GM12891 (cell line): Measurements from ENCODE around the gene YY1.
"Not testable (repeated sequence)": the region's sequence is repeated elsewhere in the genome, so short reads cannot be mapped to it uniquely, and the experiment has no call there.

ENCODE experiments used
- DNase-seq: peaks from one replicate; pipeline ENCODE4 v3.0.0; 2011; ENCODE audit warnings: low spot score; ENCODE audit not compliant: insufficient read length
- FAIRE-seq: peaks from 2 replicates; lab custom pipeline; 2011; peaks lifted over from hg19 to GRCh38; lab: Jason Lieb, UNC
- PAX5 ChIP-seq: IDR thresholded peaks from 2 replicates; pipeline ENCODE4 v1.6.1; 2011; ENCODE audit warnings: low read length, moderate library complexity, mild to moderate bottlenecking; ENCODE audit not compliant: insufficient read depth, severe bottlenecking
- POLR2A ChIP-seq: IDR thresholded peaks from 2 replicates; pipeline ENCODE4 v1.6.1; 2011; ENCODE audit warnings: low read depth, low read length, control low read depth
- POLR2AphosphoS5 ChIP-seq: IDR thresholded peaks from 2 replicates; pipeline ENCODE4 v1.6.1; 2011; ENCODE audit warnings: low read depth, low read length, control low read depth
- POU2F2 ChIP-seq: IDR thresholded peaks from 2 replicates; pipeline ENCODE4 v1.6.1; 2011; ENCODE audit warnings: low read depth, mild to moderate bottlenecking, control low read depth, low read length, moderate library complexity
- SPI1 ChIP-seq: IDR thresholded peaks from 2 replicates; pipeline ENCODE4 v1.6.1; 2011; ENCODE audit warnings: low read depth, low read length, control low read depth
- TAF1 ChIP-seq: IDR thresholded peaks from 2 replicates; pipeline ENCODE4 v1.6.1; 2011; ENCODE audit warnings: low read depth, low read length, control low read depth

YY1 gene

GRCh38 chr14:100201701-100202100 is 37.2 kb upstream of the YY1 start:
- DNase-seq (no peak), FAIRE-seq (no peak)
- no peak for TF ChIP-seq POLR2A
- TF ChIP-seq POU2F2, result no peak
- no peak for TF ChIP-seq TAF1
- no peak for TF ChIP-seq SPI1
- no peak for TF ChIP-seq PAX5
- no peak for TF ChIP-seq POLR2AphosphoS5

- TF ChIP-seq POLR2AphosphoS5 (no peak), SPI1 (no peak), POLR2A (no peak), POU2F2 (no peak), PAX5 (no peak), TAF1 (no peak)
- no peak for FAIRE-seq
- DNase-seq, result no peak
Observed at GRCh38 chr14:100202712-100203111, 36.2 kb upstream of the YY1 start.

GRCh38 chr14:100203146-100203545 is 35.8 kb upstream of the YY1 start:
- FAIRE-seq, result no peak
- DNase-seq, result no peak
- TF ChIP-seq POLR2A (no peak), POU2F2 (no peak), SPI1 (no peak)

- DNase-seq (no peak), FAIRE-seq (no peak)
- no peak for TF ChIP-seq PAX5
- TF ChIP-seq TAF1, result no peak
- TF ChIP-seq POU2F2, result no peak
- no peak for TF ChIP-seq POLR2A
- TF ChIP-seq POLR2AphosphoS5, result no peak
- no peak for TF ChIP-seq SPI1
Observed at GRCh38 chr14:100203962-100204834, 34.7 kb upstream of the YY1 start.

GRCh38 chr14:100204835-100205167 is 34.1 kb upstream of the YY1 start:
- not testable (repeated sequence) for FAIRE-seq, DNase-seq

GRCh38 chr14:100207588-100207987 is 31.4 kb upstream of the YY1 start:
- DNase-seq, FAIRE-seq: not testable (repeated sequence)

- not testable (repeated sequence) for FAIRE-seq, DNase-seq
Observed at GRCh38 chr14:100208136-100208535, 30.8 kb upstream of the YY1 start.

- DNase-seq (no peak), FAIRE-seq (no peak)
- TF ChIP-seq TAF1 (no peak), PAX5 (no peak), POU2F2 (no peak), POLR2A (no peak), POLR2AphosphoS5 (no peak), SPI1 (no peak)
Observed at GRCh38 chr14:100211366-100211765, 27.6 kb upstream of the YY1 start.

GRCh38 chr14:100211893-100212292 is 27.1 kb upstream of the YY1 start:
- no peak for FAIRE-seq
- TF ChIP-seq POLR2A (no peak), SPI1 (no peak), TAF1 (no peak), PAX5 (no peak), POLR2AphosphoS5 (no peak)

GRCh38 chr14:100212476-100213333 is 26.2 kb upstream of the YY1 start:
- FAIRE-seq (peak; percentile 35), DNase-seq (no peak)
- TF ChIP-seq POLR2A (peak; percentile 26; the same call in 1 of the 2 replicates), PAX5 (no peak), POLR2AphosphoS5 (no peak), TAF1 (no peak)

More at GRCh38 chr14:100211893-100212292, 27.1 kb upstream of the YY1 start:
- no peak for DNase-seq
